Stimulated activated CD8-positive, alpha-beta memory T cell treated with anti-CD3 and anti-CD28 coated beads, Interleukin-15, amount 100 ng/mL, for 24 hours (primary cell): ENCODE results near the gene RPS8.
"Not testable (repeated sequence)": the region's sequence is repeated elsewhere in the genome, so short reads cannot be mapped to it uniquely, and the experiment has no call there.

ENCODE experiments used
- DNase-seq: peaks from one replicate; pipeline ENCODE4 v3.0.0-alpha.2; 2020; ENCODE audit warnings: low read depth

Gene RPS8

DNA sequence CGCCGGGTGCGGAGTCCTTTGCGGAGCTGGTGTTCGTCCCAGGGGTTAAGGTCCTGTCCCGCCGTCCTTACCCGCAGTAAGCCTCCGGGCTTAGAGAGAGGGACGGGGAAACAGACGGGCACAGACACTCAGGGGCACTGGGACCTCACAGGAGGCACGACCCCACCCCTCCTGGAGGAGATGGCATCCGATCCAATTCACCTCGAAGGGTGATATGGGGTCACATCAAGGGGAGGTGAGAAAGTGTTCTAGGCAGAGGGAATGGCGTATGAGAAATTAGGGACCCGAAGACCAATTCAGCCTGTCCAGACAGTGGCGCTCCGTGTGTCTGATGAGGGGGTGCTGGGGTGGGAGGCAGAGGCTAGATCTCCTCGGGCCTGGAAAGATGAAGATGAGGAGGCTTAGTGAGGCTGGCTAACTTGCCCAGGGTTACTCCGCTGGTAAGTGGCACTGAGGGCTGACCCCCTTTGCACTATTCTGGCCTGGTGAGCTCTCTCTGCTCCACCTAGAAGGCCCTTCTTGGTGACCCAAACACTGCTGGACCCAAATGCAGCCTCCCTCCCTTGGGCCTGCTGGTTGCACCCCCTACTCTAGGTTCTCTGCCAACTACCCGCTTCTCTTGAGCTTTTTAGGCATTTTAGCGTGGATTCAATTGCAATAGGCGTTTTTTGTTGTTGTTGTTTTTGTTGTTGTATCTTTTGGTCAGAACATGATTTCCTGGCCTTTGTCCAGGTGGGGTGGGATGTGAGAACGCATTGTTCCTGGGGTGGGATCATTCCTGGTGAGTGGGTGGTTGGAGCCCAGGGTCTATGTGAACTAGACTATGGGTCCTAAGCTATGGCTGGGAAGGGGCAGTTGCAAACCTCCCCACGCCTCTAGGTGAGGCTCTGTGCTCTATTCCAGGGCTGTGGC, 45.2 kb downstream of the RPS8 start:
- DNase-seq, result no peak

DNA sequence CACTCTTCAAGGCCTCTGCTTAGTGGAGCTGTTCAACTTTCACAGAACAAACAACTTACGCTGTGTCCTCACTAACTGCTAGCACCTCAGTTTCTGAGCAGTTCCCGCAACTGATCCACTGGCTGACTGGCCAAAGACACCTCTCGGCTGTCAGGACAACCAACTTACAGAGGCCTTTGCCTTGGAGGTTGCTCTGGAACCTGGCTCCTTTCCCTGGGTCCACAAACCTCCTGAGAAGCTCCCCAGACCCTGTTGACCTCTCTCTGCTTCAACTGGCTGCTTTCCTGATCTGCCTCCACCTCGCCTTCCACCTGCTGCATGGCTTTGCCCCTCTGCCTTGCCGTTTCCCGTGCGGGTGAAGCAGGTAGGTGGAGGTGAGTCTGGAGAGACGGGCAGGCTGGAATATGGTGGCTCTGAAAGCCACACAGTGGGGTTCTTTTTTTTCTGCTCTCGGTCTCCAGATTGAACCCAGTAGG, 45.9 kb downstream of the RPS8 start:
- no peak for DNase-seq

- DNase-seq, result no peak
Observed at GRCh38 chr1:44822131-44822701, 46.9 kb downstream of the RPS8 start.

GRCh38 chr1:44822981-44823451, 47.7 kb downstream of the RPS8 start:
- no peak for DNase-seq

GRCh38 chr1:44824392-44824791, 49.1 kb downstream of the RPS8 start:
- not testable (repeated sequence) for DNase-seq

DNA sequence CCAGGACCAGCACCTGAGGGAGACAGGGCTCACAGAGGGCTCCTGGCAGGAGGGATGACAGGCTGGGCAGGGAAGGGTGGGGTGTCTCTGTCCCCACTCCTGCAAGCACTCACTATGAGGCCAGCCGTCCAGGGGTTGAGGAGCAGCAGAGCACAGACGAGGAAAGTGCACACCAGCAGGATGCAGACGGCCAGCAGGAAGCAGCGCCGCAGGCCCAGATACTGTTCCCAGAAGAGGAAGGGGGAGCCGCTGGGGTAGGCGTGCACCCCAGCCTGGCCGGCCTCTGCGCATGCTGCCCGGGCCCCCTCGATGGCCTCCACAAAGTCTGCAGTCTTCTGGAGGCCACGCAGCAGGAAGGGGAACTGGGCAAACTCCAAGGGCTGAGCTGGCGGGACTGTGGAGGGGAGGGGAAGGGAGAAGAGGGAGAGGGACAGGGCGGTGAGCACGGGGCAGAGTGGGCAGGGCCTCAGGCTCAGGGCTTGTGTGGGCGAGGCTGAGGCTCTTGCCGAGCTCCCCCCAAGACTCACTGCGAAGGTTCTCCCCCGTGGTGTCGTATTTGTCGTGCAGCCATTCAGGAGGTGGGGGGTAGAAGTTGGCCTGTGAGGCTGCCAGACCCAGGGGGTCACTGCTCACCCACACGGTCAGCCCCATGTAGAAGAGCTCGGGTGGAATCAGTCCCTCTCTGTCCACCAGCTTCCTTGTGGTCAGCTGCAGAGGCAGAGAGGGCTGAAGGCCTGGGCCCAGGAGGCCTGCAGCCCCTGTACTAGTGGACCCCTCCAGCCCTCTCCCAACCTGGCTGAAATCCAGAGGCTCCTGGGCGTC, 51.2 kb downstream of the RPS8 start:
- DNase-seq, result no peak

GRCh38 chr1:44827197-44828002, 52.1 kb downstream of the RPS8 start:
- no peak for DNase-seq

- DNase-seq, result no peak
Observed at GRCh38 chr1:44828003-44828651, 52.8 kb downstream of the RPS8 start.
